Thyroid gland (tissue), 4 donors: ENCODE results near the gene WDR90. TPM values are rescaled to one million over a fixed set of nuclear protein-coding genes. Genes with fewer than 3 reads are reported as not detected.

Source experiments
- DNase-seq, 2 donors: peaks; one replicate each; pipeline ENCODE4 v3.0.0-alpha.2; 2019
- H3K27ac ChIP-seq, 3 donors: fragments of 200-600 bp; sonication (generic); 1 replicate in 2 of 3; 2 replicates in 1 of 3; pipeline ENCODE4 v1.5.1; 2016 to 2019; ENCODE audit warnings: mild to moderate bottlenecking in 1 of 3, moderate library complexity in 1 of 3
- H3K27me3 ChIP-seq: fragments of 200-600 bp; sonication (generic); one replicate; pipeline ENCODE4 v1.5.1; 2019
- H3K36me3 ChIP-seq, 2 donors: fragments of 200-600 bp; sonication (generic); one replicate each; pipeline ENCODE4 v1.5.1; 2016 to 2019
- H3K4me1 ChIP-seq, 2 donors: fragments of 200-600 bp; sonication (generic); one replicate each; pipeline ENCODE4 v1.5.1; 2017 to 2019
- H3K4me3 ChIP-seq, 3 donors: fragments of 200-600 bp; sonication (generic); replicated peaks in 1 of 3; 1 replicate in 2 of 3; 2 replicates in 1 of 3; pipeline ENCODE4 v1.5.1; 2016; ENCODE audit warnings: mild to moderate bottlenecking in 1 of 3
- H3K9me3 ChIP-seq: fragments of 200-600 bp; sonication (generic); one replicate; pipeline ENCODE4 v1.5.1; 2017
- CTCF ChIP-seq, 6 experiments: fragments of 200-600 bp in 3 of 6; fragments of 450-650 bp in 3 of 6; sonication (generic) in 3 of 6; IDR thresholded peaks; one replicate each; pipeline ENCODE4 v1.5.1; 2016 to 2019; ENCODE audit warnings: antibody characterized with exemption in 6 of 6, mild to moderate bottlenecking in 2 of 6, inconsistent platforms in 1 of 6, moderate library complexity in 1 of 6
- POLR2A ChIP-seq, 2 donors: fragments of 450-650 bp; IDR thresholded peaks; one replicate each; pipeline ENCODE4 v1.6.1; 2017; ENCODE audit warnings: antibody characterized with exemption in 2 of 2, mild to moderate bottlenecking in 2 of 2, moderate library complexity in 1 of 2
- WGBS, 2 donors: methylation state at CpG; one replicate each; pipeline ENCODE4 v1.1.5; 2017; 5-methylcytosine and 5-hydroxymethylcytosine counted together
- intact Hi-C: fragments of 100-400 bp; cut with DNase I; formaldehyde crosslinking; loops from one replicate; pipeline ENCODE4 v1.15.1; 2023
- total RNA-seq, 4 donors: library from RNA; depleted of rRNA; stranded (reverse); fragments of >200 nt; gene quantifications; one replicate each; pipeline ENCODE4 v1.2.3, GENCODE V29; 2016

Gene WDR90
- total RNA-seq, 4 donors from 2014 or later, result 23.6 to 56.0 (median 34.3) TPM

- peak overlapping the region in 2 of 3 donors; percentile 58 to 87 for H3K27ac ChIP-seq
- peaks cover 30 to 52% of the 10 kb centered on the region in 2 donors for H3K4me1 ChIP-seq
- 0% methylated on average over 2 to 28 of the region's 38 CpGs for WGBS, 2 donors
- DNase-seq, result no peak
- peaks cover 12 to 14% of the 10 kb centered on the region in 2 donors for H3K36me3 ChIP-seq
- no peak for TF ChIP-seq POLR2A (IDR thresholded peaks at IDR 0.05)
- TF ChIP-seq CTCF (IDR thresholded peaks at IDR 0.05), result no peak
- intact Hi-C loops, result no loop called here
- H3K27me3 ChIP-seq, result no peaks in the 10 kb centered on the region
- H3K4me3 ChIP-seq, result peak overlapping the region; percentile 14 to 74 (median 42)
- no peaks in the 10 kb centered on the region for H3K9me3 ChIP-seq
Measured at GRCh38 chr16:680625-680945, 31.4 kb downstream of the WDR90 start.

- TF ChIP-seq POLR2A (IDR thresholded peaks at IDR 0.05) (no peak), CTCF (IDR thresholded peaks at IDR 0.05) (no peak)
- H3K9me3 ChIP-seq, result no peaks in the 10 kb centered on the region
- DNase-seq, result peak; percentile 41 to 44
- intact Hi-C loops, result no loop called here
- H3K36me3 ChIP-seq, result peaks cover 12 to 14% of the 10 kb centered on the region in 2 donors
- H3K27ac ChIP-seq, result peak overlapping the region in 2 of 3 donors; percentile 58 to 87
- no peaks in the 10 kb centered on the region for H3K27me3 ChIP-seq
- 70 to 78% methylated on average over 17 to 30 of the region's 44 CpGs for WGBS, 2 donors
- peak overlapping the region; percentile 14 to 74 (median 42) for H3K4me3 ChIP-seq
- H3K4me1 ChIP-seq, result peaks cover 30 to 49% of the 10 kb centered on the region in 2 donors
Measured at GRCh38 chr16:680967-681745, 32.0 kb downstream of the WDR90 start.

GRCh38 chr16:681746-682427 is 32.7 kb downstream of the WDR90 start:
- Histone ChIP-seq H3K4me1 (peaks cover 30 to 49% of the 10 kb centered on the region in 2 donors), H3K9me3 (no peaks in the 10 kb centered on the region), H3K36me3 (peaks cover 18 to 19% of the 10 kb centered on the region in 2 donors), H3K27ac (no peak overlapping the region), H3K27me3 (no peaks in the 10 kb centered on the region), H3K4me3 (no peak overlapping the region)
- intact Hi-C loops, result no loop called here
- TF ChIP-seq CTCF (IDR thresholded peaks at IDR 0.05), result no peak
- no peak for TF ChIP-seq POLR2A (IDR thresholded peaks at IDR 0.05)
- no peak for DNase-seq
- 79 to 89% methylated on average over 20 to 21 of the region's 28 CpGs for WGBS, 2 donors

- Histone ChIP-seq H3K27ac (no peak overlapping the region), H3K36me3 (peaks cover 18 to 20% of the 10 kb centered on the region in 2 donors), H3K4me3 (no peak overlapping the region), H3K27me3 (no peaks in the 10 kb centered on the region), H3K9me3 (no peaks in the 10 kb centered on the region), H3K4me1 (peaks cover 30 to 49% of the 10 kb centered on the region in 2 donors)
- WGBS, 2 donors, result 89 to 95% methylated on average over 21 to 34 of the region's 36 CpGs
- no peak for DNase-seq
- intact Hi-C loops, result no loop called here
- no peak for TF ChIP-seq POLR2A (IDR thresholded peaks at IDR 0.05)
- no peak for TF ChIP-seq CTCF (IDR thresholded peaks at IDR 0.05)
Measured at GRCh38 chr16:682493-683395, 33.6 kb downstream of the WDR90 start.
